HepG2 (cell line): ENCODE data around the gene TBC1D32. TPM values are rescaled to one million over a fixed set of nuclear protein-coding genes. Genes with fewer than 3 reads are reported as not detected.
"Not testable (repeated sequence)": the region's sequence is repeated elsewhere in the genome, so short reads cannot be mapped to it uniquely, and the experiment has no call there.

Experiments
- ATAC-seq: fragments of 200-7000 bp; cut with Tn5 transposase; 3 replicates; pipeline ENCODE4 v1.9.1; 2020; ENCODE audit warnings: mild to moderate bottlenecking, moderate library complexity
- BruUV-seq: library from RNA; stranded (reverse); fragments of 400-500 nt; replicated peaks from 2 replicates; lab custom pipeline; 2021; lab: Mats Ljungman, UMichigan
- CTCF ChIA-PET: fragments of 300-600 bp; formaldehyde crosslinking; extraction: SDS; loops from one replicate; lab custom pipeline; 2021; ENCODE audit warnings: low total read pairs, inconsistent platforms, low intra/inter-chr PET ratio; lab: Yijun Ruan, JAX
- POLR2A ChIA-PET: fragments of 350-600 bp; sonication (Branson Sonifier 250); formaldehyde crosslinking; loops from one replicate; lab custom pipeline; 2020; ENCODE audit warnings: antibody characterized with exemption, inconsistent platforms; lab: Yijun Ruan, JAX
- DNase-seq: peaks from one replicate; pipeline ENCODE4 v3.0.0-alpha.2; 2015; ENCODE audit warnings: low spot score
- FAIRE-seq: peaks from 3 replicates; lab custom pipeline; 2011; peaks lifted over from hg19 to GRCh38; lab: Jason Lieb, UNC
- H2AFZ ChIP-seq: one replicate; pipeline ENCODE4 v1.6.1; 2011; ENCODE audit warnings: low read length, inconsistent platforms
- H3K27ac ChIP-seq: fragments of 300-600 bp; 3 replicates; pipeline ENCODE4 v1.8.0; 2011; ENCODE audit warnings: mixed run types, mild to moderate bottlenecking, mixed read lengths, low read length, inconsistent platforms; ENCODE audit not compliant: insufficient read depth; ENCODE audit errors: extremely low read length
- H3K27me3 ChIP-seq, 2 experiments: fragments of 200-600 bp in 1 of 2; 2 replicates in 1 of 2; 3 replicates in 1 of 2; pipeline versions ENCODE4 v1.6.0 to v1.8.0; 2011; ENCODE audit warnings: low read length in 2 of 2, mild to moderate bottlenecking in 2 of 2, moderate library complexity in 2 of 2, inconsistent platforms in 1 of 2; ENCODE audit not compliant: insufficient read depth in 2 of 2, control insufficient read depth in 1 of 2
- H3K36me3 ChIP-seq, 2 experiments: fragments of 200-600 bp in 1 of 2; replicated peaks in 1 of 2; 2 replicates in 1 of 2; 3 replicates in 1 of 2; pipeline versions ENCODE4 v1.5.1 to v1.8.0; 2011; ENCODE audit warnings: low read length in 2 of 2, inconsistent platforms in 1 of 2; ENCODE audit not compliant: insufficient read depth in 2 of 2, control insufficient read depth in 1 of 2
- H3K4me1 ChIP-seq: 2 replicates; pipeline ENCODE4 v1.5.1; 2012; ENCODE audit warnings: low read length, inconsistent platforms; ENCODE audit not compliant: insufficient read depth
- H3K4me2 ChIP-seq: 2 replicates; pipeline ENCODE4 v1.6.0; 2011; ENCODE audit warnings: low read depth, low read length, inconsistent platforms
- H3K4me3 ChIP-seq, 3 experiments: fragments of 200-600 bp in 1 of 3; sonication (generic), shearing (Covaris generic) in 1 of 3; replicated peaks in 1 of 3; 2 replicates each; pipeline ENCODE4 v1.5.1; 2011 to 2016; ENCODE audit warnings: low read length in 3 of 3, inconsistent platforms in 2 of 3, low read depth in 2 of 3, mild to moderate bottlenecking in 2 of 3, control low read depth in 1 of 3, mixed read lengths in 1 of 3; ENCODE audit not compliant: insufficient read depth in 1 of 3
- H3K79me2 ChIP-seq: one replicate; pipeline ENCODE4 v1.6.1; 2011; ENCODE audit warnings: low read length, inconsistent platforms; ENCODE audit not compliant: insufficient read depth
- H3K9ac ChIP-seq: 2 replicates; pipeline ENCODE4 v1.6.0; 2011; ENCODE audit warnings: mild to moderate bottlenecking, low read depth, low read length, inconsistent platforms; ENCODE audit not compliant: insufficient read depth
- H3K9me3 ChIP-seq: 2 replicates; pipeline ENCODE4 v1.5.1; 2012; ENCODE audit warnings: mild to moderate bottlenecking, low read length
- H4K20me1 ChIP-seq: 2 replicates; pipeline ENCODE4 v1.6.0; 2011; ENCODE audit warnings: inconsistent platforms, mild to moderate bottlenecking, low read length, moderate library complexity; ENCODE audit not compliant: insufficient read depth
- ARNT ChIP-seq: fragments of 450-650 bp; IDR thresholded peaks from 2 replicates; pipeline ENCODE4 v1.6.1; 2017
- ATF5 ChIP-seq: sonication (generic); formaldehyde crosslinking; IDR thresholded peaks from 2 replicates; pipeline ENCODE4 v1.4.0; 2020; ENCODE audit warnings: mild to moderate bottlenecking, low read depth, missing genetic modification reagents
- GMEB2 ChIP-seq: IDR thresholded peaks from 2 replicates; pipeline ENCODE4 v1.6.1; 2016; ENCODE audit warnings: missing biosample characterization, missing genetic modification reagents, low read depth
- HNF1B ChIP-seq: sonication (generic); formaldehyde crosslinking; IDR thresholded peaks from 2 replicates; pipeline ENCODE4 v1.5.1; 2020; ENCODE audit warnings: mild to moderate bottlenecking, moderate library complexity, missing genetic modification reagents
- RCOR2 ChIP-seq: IDR thresholded peaks from 2 replicates; pipeline ENCODE4 v1.6.1; 2016; ENCODE audit warnings: missing biosample characterization, missing genetic modification reagents
- ZNF674 ChIP-seq: sonication (generic); formaldehyde crosslinking; IDR thresholded peaks from 2 replicates; pipeline ENCODE4 v1.5.0; 2020; ENCODE audit warnings: low read depth, mild to moderate bottlenecking, missing genetic modification reagents
- ZNF678 ChIP-seq: sonication (generic); formaldehyde crosslinking; IDR thresholded peaks from 2 replicates; pipeline ENCODE4 v1.4.0; 2020; ENCODE audit warnings: mild to moderate bottlenecking, missing genetic modification reagents
- WGBS: methylation state at CpG from one replicate; pipeline ENCODE4 v1.1.6; 2017; ENCODE audit warnings: low lambda C conversion rate; 5-methylcytosine and 5-hydroxymethylcytosine counted together
- in situ Hi-C: cut with HindIII; loops from 2 replicates; pipeline ENCODE4 v1.10.0; 2017; ENCODE audit warnings: low pct_unique_long_range_greater_than_20kb; ENCODE audit not compliant: extremely low pct_ligation_motif_present
- intact Hi-C: fragments of 100-400 bp; cut with micrococcal nuclease; formaldehyde crosslinking; loops from one replicate; pipeline ENCODE4 v1.10.0; 2022; ENCODE audit not compliant: unreplicated experiment
- polyA plus RNA-seq, 8 experiments: library from polyadenylated mRNA; depleted of rRNA in 3 of 8; stranded (reverse) in 7 of 8; unstranded in 1 of 8; fragments of >200 nt; fragmentation: Illumina TruSeq in 4 of 8; extraction: Trizol in 4 of 8; gene quantifications; 2 replicates each; pipeline versions ENCODE4 v1.2.1 to v1.2.3, GENCODE V29; 2011 to 2016; ENCODE audit warnings: low read depth in 4 of 8, missing spikeins in 1 of 8, mixed read lengths in 1 of 8; ENCODE audit not compliant: insufficient read depth in 1 of 8
- total RNA-seq, 5 experiments: library from RNA; depleted of rRNA; stranded (reverse); fragments of >200 nt; fragmentation: Illumina TruSeq; extraction: Trizol; gene quantifications; 2 replicates each; pipeline ENCODE4 v1.2.3, GENCODE V29; 2016; ENCODE audit warnings: low read depth in 1 of 5

The TBC1D32 gene
- total and polyA plus RNA-seq, 2 of the 13 experiments (the other 11 are each of a cell fraction or from before 2014, with no cell fraction given): 2.0 to 4.8 TPM

GRCh38 chr6:121374219-121374618, 39.9 kb upstream of the TBC1D32 start:
- H3K4me2 ChIP-seq, H3K27me3 ChIP-seq, DNase-seq, BruUV-seq, in situ Hi-C loops, POLR2A ChIA-PET, H3K27ac ChIP-seq, H4K20me1 ChIP-seq, H3K36me3 ChIP-seq, H3K9ac ChIP-seq, ATAC-seq, H3K9me3 ChIP-seq, H3K4me3 ChIP-seq, FAIRE-seq, intact Hi-C loops, CTCF ChIA-PET, H3K79me2 ChIP-seq, H3K4me1 ChIP-seq, H2AFZ ChIP-seq: not testable (repeated sequence)
- 56% methylated on average over 1 of the region's 1 CpG for WGBS

GRCh38 chr6:121365536-121366521, 31.5 kb upstream of the TBC1D32 start:
- BruUV-seq: no TSS peak
- H3K27me3 ChIP-seq: no peaks in the 10 kb centered on the region
- DNase-seq (no peak), FAIRE-seq (no peak), ATAC-seq (no peak)
- no peaks in the 10 kb centered on the region for H3K36me3 ChIP-seq
- TF ChIP-seq GMEB2 (CRISPR knock-in tag): no peak
- no peak for TF ChIP-seq RCOR2
- no peak for TF ChIP-seq ARNT
- TF ChIP-seq HNF1B (CRISPR knock-in tag): no peak
- no peak for TF ChIP-seq ATF5 (CRISPR knock-in tag)
- no peak for TF ChIP-seq ZNF674 (CRISPR knock-in tag)
- TF ChIP-seq ZNF678 (CRISPR knock-in tag): no peak
- POLR2A ChIA-PET: no interaction called here
- H3K9ac ChIP-seq: no peak overlapping the region
- CTCF ChIA-PET: no interaction called here
- intact Hi-C loops (no loop called here), in situ Hi-C loops (no loop called here)
- no peak overlapping the region for H3K27ac ChIP-seq
- H3K4me1 ChIP-seq: no peaks in the 10 kb centered on the region
- H3K4me2 ChIP-seq: no peak overlapping the region
- no peak overlapping the region for H3K4me3 ChIP-seq
- no peaks in the 10 kb centered on the region for H3K9me3 ChIP-seq
- H2AFZ ChIP-seq: no peak overlapping the region
- 19% methylated on average over 8 of the region's 8 CpGs for WGBS
- H3K79me2 ChIP-seq: no peaks in the 10 kb centered on the region
- H4K20me1 ChIP-seq: no peaks in the 10 kb centered on the region
